Activated CD8-positive, alpha-beta memory T cell treated with anti-CD3 and anti-CD28 coated beads, Interleukin-2, amount 50 U/mL, for 48 hours (primary cell): ENCODE measurements around the gene RNF166.

Source experiments
- DNase-seq: peaks from one replicate; pipeline ENCODE4 v3.0.0-alpha.2; 2020

The RNF166 gene, protein sequence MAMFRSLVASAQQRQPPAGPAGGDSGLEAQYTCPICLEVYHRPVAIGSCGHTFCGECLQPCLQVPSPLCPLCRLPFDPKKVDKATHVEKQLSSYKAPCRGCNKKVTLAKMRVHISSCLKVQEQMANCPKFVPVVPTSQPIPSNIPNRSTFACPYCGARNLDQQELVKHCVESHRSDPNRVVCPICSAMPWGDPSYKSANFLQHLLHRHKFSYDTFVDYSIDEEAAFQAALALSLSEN

GRCh38 chr16:88706229-88706964, at the start of gene RNF166, which contains the start of gene CTU2:
Gene RNF166 (minus strand): TSS chr16:88706408. CDS start chr16:88706325, 83 bp downstream.
Gene CTU2 (plus strand): TSS chr16:88706503. CDS start chr16:88706531, 28 bp downstream.
- peak; percentile 99 for DNase-seq

DNA sequence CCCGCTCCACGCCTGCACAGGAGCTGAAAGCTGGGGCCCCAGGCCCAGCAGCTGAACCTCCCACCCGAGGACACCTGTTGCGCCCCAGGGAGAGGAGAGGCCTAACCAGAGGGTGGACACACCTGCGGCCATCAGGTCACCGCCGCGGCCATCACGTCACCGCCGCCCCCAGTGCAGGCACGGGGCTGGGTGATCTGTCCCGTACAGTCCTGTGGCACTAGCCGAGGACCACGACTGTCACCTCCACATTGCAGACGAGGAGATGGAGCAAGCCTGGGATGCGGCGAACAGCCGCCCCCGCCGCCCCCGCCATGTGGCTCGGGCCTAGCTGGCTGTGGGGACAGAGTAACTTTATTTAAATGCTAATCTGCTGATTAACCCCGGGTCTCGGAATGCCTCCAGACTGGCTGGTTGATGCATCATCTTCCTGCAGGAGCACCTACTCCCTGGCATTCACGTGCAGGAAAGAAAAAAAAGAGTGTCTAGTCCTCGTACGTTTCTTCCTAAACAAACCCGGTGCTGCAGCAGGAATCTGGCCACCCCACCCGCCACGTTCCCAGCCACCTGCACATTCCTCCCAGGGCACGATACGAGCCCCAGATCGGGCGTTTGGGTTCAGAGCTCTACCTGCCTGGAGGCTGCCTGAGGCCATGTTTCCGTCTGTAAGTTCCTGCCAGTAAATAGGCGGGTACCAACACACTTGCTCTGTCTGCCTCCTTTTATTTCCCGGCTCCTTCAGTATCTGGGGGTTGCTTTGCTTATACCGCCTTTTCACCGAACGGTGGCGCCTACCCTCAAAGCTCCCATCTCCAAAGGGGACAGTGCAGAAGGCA, 48.9 kb upstream of the RNF166 start:
- no peak for DNase-seq

GRCh38 chr16:88754109-88754911, 48.1 kb upstream of the RNF166 start:
- DNase-seq: no peak

DNA sequence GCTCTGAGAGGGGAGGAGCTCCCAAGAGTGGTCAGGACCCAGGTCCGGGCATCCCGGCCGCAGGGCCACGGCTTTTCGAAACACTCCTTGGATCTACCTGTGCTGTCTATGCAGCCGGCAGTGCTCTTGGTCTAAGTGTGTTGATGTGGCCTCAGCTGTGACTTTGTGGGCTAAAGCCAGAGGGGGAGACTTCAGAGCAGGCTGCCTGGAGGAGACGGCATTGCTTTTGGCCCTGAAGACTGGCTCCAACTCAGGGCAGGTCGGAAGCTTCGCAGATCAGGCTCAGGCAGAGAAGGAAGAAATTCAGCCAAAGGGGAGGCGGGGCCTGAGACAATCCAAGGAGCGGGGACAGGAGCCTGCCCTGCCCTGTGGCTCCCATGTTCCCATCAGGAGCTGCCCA, 47.4 kb upstream of the RNF166 start:
- no peak for DNase-seq

DNA sequence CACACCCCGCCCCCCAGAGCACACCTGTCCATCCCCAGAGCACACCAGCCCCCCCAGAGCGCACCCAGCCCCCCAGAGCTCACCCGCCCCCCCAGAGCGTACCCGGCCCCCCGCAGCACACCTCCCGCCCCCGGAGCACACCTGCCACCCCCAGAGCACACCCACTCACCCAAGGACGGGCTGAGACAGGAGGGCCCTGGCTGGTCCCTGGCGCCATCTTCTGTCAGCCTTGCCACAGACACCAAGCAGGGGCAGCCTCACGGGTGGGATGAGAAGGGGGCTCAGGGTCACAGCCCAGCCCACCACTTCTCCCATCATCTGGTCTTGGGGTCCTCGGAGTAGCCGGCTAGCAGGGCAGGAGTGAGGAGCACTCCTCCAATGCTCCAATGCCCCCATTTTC, 47.0 kb upstream of the RNF166 start:
- no peak for DNase-seq

GRCh38 chr16:88752386-88753002, 46.3 kb upstream of the RNF166 start:
- DNase-seq: no peak

- no peak for DNase-seq
These were observed 44.6 kb upstream of the RNF166 start for GRCh38 chr16:88750854-88751253.

DNA sequence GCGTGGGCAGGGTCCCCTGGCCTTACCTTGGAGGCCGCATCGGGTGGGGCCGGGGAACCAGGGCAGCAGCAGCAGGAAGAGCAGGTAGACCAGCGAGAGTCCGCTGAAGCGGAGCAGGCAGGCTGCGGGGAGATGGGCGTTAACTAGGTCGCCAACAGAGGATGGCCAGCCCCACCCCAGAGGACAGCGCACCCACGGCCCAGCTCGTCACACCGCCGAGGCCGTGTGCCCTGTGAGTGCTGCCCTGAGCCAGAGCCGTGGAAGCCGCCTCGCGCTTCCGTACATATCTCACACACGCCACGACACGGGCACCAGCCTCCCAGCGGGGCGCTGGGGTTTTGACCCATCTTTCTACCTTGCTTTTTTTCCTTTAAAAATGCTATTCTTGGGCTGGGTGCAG, 43.1 kb upstream of the RNF166 start:
- DNase-seq: no peak

GRCh38 chr16:88748364-88748763, 42.2 kb upstream of the RNF166 start:
- no peak for DNase-seq

DNA sequence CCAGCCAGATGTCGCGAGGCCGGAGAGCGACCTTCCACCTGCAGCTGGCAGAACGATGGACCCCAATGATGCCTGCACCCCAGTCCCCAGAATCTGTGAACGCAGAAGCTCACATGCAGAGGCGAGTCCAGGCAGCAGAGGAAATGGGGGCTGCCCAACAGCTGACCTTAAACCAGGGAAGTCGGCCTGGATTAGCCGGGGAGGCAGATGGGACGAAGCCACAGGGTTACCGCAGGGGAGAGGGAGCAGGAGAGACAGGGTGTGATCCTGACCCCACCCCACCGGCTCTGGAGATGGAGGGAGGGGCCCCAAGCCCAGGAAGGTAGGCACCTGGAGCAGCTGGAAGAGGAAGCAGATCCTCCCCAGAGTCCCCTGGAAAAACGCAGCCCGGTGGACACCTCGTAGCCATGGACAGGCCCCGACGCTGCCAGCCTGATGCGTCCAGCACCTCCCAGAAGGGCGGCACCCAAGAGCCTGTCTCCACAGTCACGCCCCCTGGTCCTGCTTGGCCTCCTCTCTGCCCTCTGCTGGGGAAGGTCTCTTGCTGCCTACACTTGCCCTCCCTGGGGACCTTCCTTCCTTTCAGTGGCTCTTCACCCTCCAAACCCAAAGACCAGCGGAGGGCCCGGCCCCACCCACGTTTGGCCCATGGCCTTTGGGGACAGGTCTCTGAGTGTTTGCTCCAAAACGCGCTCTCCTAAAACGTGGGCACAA, 41.5 kb upstream of the RNF166 start:
- no peak for DNase-seq

DNA sequence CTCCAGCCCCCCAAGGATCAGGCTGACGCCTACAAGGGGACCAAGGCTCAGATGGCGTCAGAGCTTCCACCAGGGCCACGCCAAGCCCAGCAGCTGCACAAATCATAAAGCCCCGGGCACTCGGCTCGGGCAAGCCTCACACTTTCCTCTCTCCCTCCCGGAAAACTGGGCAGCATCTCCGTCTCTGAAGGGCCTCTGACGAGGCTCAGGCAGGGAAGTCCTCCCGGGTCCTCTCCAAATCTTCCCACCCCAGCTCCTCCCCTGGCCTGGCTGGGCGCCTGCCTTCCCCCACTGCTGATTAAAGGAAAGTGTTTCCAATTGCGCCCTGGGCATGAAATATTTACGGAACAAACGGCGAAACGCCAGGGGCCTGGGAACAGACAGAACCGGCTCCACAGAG, 40.3 kb upstream of the RNF166 start:
- no peak for DNase-seq

DNA sequence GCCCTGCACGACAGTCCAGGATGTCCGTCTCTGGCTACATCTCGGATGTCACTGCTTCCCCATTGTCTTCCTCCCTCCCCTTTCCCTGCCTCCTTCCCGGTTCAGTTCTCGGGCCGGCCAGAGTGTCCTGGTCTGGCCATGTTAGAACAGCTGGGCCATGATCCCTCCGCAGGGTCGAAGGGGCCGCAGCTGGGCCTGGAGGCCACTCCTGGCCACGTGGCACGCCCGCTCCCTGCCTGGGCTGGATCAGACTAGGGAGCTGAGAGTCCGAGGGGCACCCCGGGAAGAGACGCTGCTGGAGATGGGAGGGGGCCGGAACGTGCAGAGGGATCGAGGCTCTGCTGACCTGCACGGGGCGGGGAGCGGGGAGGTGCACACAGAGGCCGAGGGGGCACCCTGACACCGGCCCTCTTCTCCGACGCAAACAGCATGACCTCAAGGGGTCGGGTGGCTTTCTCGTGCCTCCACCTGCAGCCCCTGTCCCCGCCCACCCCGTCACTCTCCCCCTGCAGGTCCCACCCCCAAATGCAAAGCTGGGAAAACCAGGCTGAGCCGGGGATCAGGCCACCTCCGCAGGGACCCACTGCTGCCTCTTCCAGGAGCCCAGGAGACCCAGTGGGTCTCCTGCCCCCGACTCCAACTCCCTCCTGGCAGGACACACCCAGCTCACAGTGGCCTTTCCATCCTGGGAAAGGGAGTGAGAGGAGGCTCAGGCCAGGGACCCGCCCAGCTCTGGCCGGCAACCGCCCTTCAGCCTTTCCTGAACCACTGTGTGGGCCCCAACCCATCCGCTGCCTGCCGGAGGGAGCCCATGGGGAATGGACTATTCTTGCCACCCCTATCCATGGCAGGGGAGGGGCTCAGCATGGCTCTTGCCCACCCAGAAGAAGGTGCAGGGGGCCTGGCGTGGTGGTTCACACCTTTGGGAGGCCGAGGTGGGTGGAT, 38.6 kb upstream of the RNF166 start:
- no peak for DNase-seq

DNA sequence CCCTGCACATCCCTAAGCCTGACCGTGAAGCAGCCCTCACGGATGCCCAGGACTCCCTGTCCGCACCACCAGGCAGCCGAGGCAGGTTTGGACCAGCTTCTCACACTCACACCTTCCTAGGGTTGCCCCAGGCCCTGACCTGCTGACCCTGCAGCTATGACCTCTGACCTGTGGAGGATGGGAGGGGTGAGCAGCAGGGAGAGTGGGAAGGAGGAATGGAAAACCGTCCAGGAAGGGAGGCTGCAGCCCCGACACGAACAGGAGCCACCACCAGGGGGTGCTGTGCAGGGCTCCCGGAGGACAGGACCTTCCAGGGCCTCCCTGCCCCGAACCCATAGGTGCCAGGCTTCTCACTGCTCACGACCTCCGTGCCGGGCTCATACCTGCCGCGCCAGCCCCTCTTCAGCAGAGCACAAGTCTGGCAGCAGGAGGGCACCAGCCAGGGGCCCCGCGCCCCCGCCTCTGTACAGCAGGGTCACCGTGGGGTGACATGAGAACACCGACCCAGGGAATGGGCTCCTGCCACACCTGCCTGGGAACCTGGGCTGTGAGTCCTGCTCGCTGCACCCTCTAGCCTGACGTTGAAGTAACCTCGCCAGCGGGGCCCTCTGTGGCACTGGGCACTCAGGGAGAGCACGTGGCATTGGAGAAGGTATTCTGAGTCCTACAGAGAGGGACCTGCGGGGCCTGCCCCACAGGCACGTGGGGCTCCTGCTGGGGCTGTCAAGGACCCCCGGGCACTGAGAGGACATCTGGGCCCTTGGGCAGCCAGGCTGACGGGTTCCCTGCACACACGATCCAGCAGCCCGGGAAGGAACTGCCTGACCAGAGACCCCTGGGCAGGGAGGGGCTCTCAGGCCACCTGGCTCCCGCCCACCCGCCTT, 37.7 kb upstream of the RNF166 start:
- peak; percentile 91 for DNase-seq

GRCh38 chr16:88742896-88743605, 36.8 kb upstream of the RNF166 start:
- no peak for DNase-seq

DNA sequence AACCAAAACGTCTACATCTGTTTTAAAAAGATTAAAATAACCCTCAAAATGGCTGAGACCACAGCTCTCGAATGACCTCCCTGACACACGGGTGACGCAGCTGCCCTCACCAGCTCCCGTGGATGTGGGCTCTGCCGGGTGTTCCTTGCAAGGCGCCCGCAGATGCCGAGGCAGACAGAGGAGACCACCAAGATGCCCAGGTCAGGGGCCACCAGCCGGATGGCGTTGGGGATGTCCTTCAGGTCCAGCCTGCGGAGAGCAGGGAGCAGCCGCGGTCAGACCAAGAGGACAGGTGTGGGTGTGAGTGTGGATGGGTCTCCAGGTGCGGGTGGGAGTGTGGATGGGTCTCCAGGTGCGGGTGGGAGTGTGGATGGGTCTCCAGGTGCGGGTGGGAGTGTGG, 35.2 kb upstream of the RNF166 start:
- DNase-seq: no peak

DNA sequence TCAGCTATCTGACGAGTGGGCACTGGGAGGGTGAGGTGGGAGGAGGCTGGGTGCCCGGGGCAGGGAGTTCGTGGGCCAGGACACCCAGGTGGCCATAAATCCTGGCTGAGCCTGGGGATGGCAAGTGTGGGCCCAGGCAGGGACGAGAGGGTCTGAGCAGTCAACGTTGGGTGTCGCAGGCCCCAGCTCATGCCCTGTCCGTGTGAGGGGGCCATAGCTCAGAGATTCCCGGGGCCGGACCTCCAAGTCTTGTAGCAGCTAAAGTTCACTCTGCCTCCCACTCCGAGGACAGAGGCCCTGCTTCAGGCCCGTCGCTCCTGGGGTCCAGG, 34.5 kb upstream of the RNF166 start:
- no peak for DNase-seq

GRCh38 chr16:88739977-88740726, 33.9 kb upstream of the RNF166 start:
- DNase-seq: no peak
